Measurements from ENCODE around the gene PPP4C.
"Not testable (repeated sequence)": the region's sequence is repeated elsewhere in the genome, so short reads cannot be mapped to it uniquely, and the experiment has no call there.

The PPP4C gene

GRCh38 chr16:30096105-30096861, 20.5 kb downstream of the PPP4C start, which contains the start of gene YPEL3:
YPEL3 (minus strand) TSS chr16:30096213; CDS start chr16:30095482, 731 bp downstream.
- peak; percentile 45 to 96 (median 87) for DNase-seq

- DNase-seq, result peak in 1 of 51 donors; percentile 31
Observed at GRCh38 chr16:30096862-30097563, 21.2 kb downstream of the PPP4C start.

GRCh38 chr16:30104090-30104489, 28.3 kb downstream of the PPP4C start:
- no peak for DNase-seq

DNA sequence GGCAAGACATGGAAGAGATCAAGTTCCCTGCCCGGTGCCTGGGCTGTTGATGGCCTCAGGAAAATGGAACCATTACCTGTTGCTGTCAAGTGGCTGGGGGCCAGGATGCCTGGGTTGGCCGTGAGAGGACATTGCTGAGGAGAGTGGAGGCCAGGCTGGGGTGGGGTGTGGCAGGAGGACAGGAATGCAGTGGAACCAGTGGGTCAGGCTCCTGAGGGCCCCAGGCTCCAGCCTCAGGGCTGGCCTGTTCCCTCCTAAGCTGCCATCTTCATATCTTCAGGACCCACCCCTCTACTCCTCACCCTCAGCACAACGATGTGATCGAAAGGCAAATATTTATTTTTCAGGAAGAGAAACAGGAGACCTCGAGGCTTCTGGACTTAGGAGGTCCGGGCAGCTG, 28.7 kb downstream of the PPP4C start:
- DNase-seq, result no peak

DNA sequence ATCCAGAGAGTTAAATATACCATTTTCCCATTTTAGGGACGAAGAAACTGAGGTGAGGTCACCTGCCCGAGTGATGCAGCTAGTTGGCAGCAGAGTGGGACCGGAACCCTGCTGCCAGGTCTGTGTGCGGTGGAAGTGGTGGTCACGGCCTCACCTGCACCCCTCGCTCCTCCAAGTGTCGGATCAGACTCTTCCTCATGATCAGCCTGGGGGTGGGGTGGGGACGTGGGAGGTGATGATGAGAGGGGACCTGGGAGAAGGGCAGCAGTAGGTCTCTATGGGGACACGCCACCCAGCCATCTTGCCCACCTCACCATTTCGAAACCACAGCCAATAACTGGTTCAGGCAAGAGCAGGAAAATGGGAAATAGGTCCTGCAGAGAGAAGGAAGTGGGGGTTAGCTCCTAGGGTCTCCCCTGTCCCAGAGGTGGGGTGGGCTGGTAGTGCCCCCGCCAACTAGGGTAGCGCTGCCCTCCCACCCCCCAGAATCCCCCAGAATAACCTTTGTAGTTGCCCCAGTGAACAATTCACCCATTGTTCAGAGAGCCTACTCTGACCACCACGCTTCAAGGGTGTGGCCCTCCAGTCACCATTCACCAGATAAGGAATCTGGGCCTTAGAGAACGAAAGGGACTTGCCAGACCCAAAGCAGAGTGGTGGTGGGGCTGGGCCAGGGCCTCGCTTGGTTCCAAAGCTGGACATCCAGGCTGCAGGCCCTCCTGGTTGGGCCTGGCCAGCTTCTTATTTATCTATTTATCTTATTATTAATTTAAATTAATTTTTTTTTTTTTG, 32.5 kb downstream of the PPP4C start:
- DNase-seq, result no peak

- no peak for DNase-seq
Observed at GRCh38 chr16:30110661-30111060, 34.9 kb downstream of the PPP4C start.

DNA sequence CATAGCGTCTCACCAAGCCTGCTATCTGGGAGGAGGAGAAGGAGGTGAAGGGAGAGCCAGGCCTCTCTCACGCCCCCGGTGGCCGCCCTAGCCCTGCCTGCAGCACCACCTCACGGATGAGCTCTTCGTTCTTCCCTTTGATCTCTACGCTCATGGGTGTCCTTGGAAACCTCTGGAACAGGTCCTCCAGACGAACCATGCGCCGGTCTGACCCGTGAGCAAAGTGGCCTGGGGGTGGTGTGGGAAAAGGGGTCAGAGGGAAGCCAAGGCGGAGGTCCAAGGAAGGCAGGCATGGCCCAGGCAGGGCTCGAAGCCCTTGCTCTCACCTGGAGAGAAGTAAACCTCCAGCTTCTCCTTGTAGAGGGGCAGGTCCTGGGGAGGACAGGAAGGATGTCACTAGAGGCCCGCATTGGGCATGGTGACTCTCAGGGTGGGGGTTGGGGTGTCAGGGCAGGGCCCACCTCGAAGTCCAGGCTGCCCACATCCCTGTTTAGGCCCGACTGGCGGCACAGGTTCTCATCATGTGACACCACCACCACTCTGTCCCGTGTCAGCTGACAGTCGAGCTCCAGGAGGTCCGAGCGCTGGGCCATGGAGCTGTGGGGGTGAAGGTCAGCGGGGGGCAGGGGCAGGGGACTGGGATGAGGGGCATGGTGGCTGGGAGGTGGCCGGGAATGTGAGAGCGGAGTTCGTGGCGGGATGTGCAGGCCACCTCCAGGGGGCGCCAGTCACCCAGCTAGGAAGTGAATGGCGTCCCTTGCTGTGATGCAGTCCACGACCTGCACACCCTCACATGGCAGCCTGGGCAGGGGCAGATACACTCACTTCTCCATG, 36.6 kb downstream of the PPP4C start:
- DNase-seq, result peak in 7 of 51 donors; percentile 3 to 34 (median 19)

GRCh38 chr16:30113031-30113710, 37.4 kb downstream of the PPP4C start, which contains the start of gene GDPD3:
GDPD3 (minus strand) TSS chr16:30113537; CDS start chr16:30113478, 59 bp downstream.
- no peak for DNase-seq

GRCh38 chr16:30113711-30114333, 38.0 kb downstream of the PPP4C start:
- no peak for DNase-seq

GRCh38 chr16:30114411-30114810, 38.6 kb downstream of the PPP4C start:
- no peak for DNase-seq

- not testable (repeated sequence) for DNase-seq
Observed at GRCh38 chr16:30114833-30115232, 39.0 kb downstream of the PPP4C start.

GRCh38 chr16:30115238-30115637, 39.4 kb downstream of the PPP4C start:
- no peak for DNase-seq

GRCh38 chr16:30116291-30117207, 40.8 kb downstream of the PPP4C start:
- DNase-seq, result no peak

DNA sequence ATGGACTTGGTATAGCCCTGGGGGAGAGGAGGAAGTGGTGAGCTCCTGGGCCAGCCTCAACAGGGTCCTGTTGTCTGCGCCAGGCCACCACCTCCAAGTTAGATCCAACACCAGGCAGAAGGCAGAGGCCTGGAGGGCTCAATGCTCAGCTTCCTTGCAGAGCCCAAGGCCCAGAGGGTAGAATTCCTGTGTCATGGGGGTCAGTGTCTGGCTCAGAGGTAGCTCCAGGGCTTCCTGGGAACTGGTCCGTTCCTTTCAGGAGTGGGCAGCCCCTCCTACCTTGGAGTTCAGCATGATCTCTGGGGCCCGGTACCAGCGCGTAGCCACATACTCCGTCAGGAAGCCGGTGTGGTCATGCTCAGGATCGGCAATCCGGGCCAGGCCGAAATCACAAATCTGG, 42.0 kb downstream of the PPP4C start:
- DNase-seq, result no peak

- no peak for DNase-seq
Observed at GRCh38 chr16:30119428-30119827, 43.6 kb downstream of the PPP4C start.

GRCh38 chr16:30120340-30121105, 44.7 kb downstream of the PPP4C start:
- DNase-seq, result no peak

DNA sequence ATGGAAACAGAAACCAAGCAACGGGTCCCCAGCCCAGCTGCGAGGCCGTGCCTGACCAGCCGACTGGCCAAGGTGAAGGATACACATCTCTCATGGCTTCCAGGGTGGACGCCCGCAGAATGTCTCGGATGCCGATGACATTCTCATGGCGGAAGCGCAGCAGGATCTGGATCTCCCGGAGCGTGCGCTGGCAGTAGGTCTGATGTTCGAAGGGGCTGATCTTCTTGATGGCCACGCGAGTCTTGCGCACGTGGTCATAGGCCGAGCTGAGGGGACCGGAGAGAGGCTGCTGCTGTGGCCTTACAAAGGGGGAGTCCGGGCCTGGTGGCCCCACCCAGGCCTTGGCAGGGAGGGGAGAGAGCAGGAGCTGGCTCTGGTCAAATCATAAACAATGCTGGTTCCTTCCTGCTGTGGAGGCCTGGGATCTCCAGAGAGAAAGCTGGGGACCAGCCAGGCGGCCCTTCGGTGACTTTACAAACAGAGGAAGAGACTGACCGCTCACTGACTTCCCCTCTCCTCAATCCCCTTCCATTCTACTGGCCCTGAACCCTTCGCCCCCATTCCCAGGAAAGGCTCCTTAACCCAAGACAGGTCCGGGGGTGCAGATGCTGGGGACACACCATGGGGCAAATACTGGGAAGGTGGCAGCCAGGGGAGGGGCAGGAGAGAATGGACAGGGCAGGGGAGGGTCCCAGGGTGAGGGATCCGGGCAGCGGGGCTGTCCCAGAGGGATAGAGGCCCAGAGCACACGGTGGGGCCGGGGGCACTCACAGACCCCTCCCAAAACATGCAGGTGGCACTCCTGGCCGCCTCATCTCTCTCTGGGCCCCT, 46.2 kb downstream of the PPP4C start:
- DNase-seq, result peak in 17 of 51 donors; percentile 2 to 23 (median 12)
